ENCODE data around the gene CLCN5. TPM values are rescaled to one million over a fixed set of nuclear protein-coding genes. Genes with fewer than 3 reads are reported as not detected.

CLCN5 gene
- total RNA-seq, 4 donors from 2014 or later = 2.7 to 4.4 (median 3.6) TPM

DNA sequence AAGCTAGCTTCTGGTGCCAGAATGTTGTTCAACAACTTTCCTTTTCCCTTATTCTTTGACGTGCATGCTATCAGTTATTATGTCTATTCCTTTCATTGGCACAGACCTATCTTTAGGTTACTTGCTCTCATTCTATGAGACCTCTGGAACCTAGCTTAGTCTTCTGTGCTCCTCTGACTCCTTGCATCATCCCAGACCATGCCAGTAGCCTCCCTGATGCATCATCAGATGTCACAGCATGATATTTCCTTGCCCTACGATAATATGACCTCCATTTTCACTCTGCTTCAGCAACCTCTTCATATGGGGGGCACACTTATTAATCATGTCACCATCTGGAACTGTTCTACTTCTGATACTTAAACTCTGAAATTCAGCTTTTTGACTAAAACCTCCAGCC lies 37.2 kb downstream of the CLCN5 start:
- Histone ChIP-seq H3K36me3 (no peaks in the 10 kb centered on the region), H3K4me3 (no peak overlapping the region), H3K9me3 (no peaks in the 10 kb centered on the region), H3K27ac (replicated peaks in 1 of 4) (no peak overlapping the region), H3K4me1 (no peaks in the 10 kb centered on the region), H3K27me3 (no peaks in the 10 kb centered on the region)
- 61% methylated on average over 2 of the region's 2 CpGs for WGBS
- TF ChIP-seq EP300 (IDR thresholded peaks at IDR 0.05) (no peak), POLR2AphosphoS5 (IDR thresholded peaks at IDR 0.05) (no peak), POLR2A (IDR thresholded peaks at IDR 0.05; ENCODE audit: low read depth) (no peak)
- TF ChIP-seq, protein P1, sequence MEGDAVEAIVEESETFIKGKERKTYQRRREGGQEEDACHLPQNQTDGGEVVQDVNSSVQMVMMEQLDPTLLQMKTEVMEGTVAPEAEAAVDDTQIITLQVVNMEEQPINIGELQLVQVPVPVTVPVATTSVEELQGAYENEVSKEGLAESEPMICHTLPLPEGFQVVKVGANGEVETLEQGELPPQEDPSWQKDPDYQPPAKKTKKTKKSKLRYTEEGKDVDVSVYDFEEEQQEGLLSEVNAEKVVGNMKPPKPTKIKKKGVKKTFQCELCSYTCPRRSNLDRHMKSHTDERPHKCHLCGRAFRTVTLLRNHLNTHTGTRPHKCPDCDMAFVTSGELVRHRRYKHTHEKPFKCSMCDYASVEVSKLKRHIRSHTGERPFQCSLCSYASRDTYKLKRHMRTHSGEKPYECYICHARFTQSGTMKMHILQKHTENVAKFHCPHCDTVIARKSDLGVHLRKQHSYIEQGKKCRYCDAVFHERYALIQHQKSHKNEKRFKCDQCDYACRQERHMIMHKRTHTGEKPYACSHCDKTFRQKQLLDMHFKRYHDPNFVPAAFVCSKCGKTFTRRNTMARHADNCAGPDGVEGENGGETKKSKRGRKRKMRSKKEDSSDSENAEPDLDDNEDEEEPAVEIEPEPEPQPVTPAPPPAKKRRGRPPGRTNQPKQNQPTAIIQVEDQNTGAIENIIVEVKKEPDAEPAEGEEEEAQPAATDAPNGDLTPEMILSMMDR (IDR thresholded peaks at IDR 0.05) = no peak
- intact Hi-C loops (cut with DNase I) = no loop called here
- no peak for DNase-seq (ENCODE audit: extremely low spot score)

DNA sequence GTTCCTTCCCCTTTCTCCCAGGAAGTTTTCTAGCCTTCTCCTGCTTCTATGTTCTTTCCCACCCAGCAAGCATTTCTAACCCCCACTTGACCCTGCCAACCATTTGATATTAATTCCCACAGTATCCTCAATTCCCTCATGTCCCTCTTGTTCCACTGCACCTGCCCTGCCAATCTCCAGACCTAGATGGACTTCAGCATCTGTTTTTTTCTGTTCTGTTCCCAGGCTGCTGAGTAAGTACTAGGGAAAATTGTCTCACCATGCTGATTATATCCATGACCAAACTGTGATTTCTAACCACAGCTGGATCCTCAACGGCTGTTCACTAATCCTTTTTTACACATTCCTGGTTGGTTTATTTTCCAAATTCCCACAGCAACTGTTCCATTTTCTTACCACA lies 37.7 kb downstream of the CLCN5 start:
- no peak overlapping the region for H3K27ac ChIP-seq (replicated peaks in 1 of 4)
- TF ChIP-seq, protein P1 (IDR thresholded peaks at IDR 0.05) = no peak
- TF ChIP-seq POLR2AphosphoS5 (IDR thresholded peaks at IDR 0.05) = no peak
- no peak for TF ChIP-seq EP300 (IDR thresholded peaks at IDR 0.05)
- no peak for TF ChIP-seq POLR2A (IDR thresholded peaks at IDR 0.05; ENCODE audit: low read depth)
- no peak overlapping the region for H3K4me3 ChIP-seq
- no peak for DNase-seq (ENCODE audit: extremely low spot score)
- intact Hi-C loops (cut with DNase I) = no loop called here
- H3K27me3 ChIP-seq = no peaks in the 10 kb centered on the region
- 62% methylated on average over 1 of the region's 1 CpG for WGBS
- H3K9me3 ChIP-seq = no peaks in the 10 kb centered on the region
- no peaks in the 10 kb centered on the region for H3K36me3 ChIP-seq
- no peaks in the 10 kb centered on the region for H3K4me1 ChIP-seq

DNA sequence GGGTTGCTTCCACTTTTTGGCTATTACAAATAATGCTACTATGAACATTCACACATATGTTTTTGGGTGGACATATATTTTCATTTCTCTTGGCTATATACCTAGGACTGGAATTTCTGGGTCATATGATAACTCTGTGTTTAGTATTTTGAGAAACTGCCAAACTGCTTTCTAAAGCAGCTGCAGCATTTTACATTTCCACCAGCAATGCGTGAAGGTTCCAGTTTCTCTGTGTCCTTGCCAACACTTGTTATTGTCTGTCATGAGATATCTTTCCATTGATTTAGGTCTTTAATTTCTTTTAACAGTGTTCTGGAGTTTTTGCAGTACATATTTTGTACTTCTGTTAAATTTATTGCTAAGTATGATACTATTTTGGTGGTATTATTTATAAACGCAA lies 48.3 kb downstream of the CLCN5 start:
- no peak overlapping the region for H3K4me3 ChIP-seq
- TF ChIP-seq POLR2AphosphoS5 (IDR thresholded peaks at IDR 0.05) (no peak), POLR2A (IDR thresholded peaks at IDR 0.05; ENCODE audit: low read depth) (no peak), EP300 (IDR thresholded peaks at IDR 0.05) (no peak)
- TF ChIP-seq, protein P1 (IDR thresholded peaks at IDR 0.05) = no peak
- DNase-seq (ENCODE audit: extremely low spot score) = no peak
- no peaks in the 10 kb centered on the region for H3K36me3 ChIP-seq
- H3K27me3 ChIP-seq = no peaks in the 10 kb centered on the region
- no peaks in the 10 kb centered on the region for H3K4me1 ChIP-seq
- no peaks in the 10 kb centered on the region for H3K9me3 ChIP-seq
- no peak overlapping the region for H3K27ac ChIP-seq (replicated peaks in 1 of 4)
- 71% methylated on average over 2 of the region's 2 CpGs for WGBS
- intact Hi-C loops (cut with DNase I) = no loop called here

DNA sequence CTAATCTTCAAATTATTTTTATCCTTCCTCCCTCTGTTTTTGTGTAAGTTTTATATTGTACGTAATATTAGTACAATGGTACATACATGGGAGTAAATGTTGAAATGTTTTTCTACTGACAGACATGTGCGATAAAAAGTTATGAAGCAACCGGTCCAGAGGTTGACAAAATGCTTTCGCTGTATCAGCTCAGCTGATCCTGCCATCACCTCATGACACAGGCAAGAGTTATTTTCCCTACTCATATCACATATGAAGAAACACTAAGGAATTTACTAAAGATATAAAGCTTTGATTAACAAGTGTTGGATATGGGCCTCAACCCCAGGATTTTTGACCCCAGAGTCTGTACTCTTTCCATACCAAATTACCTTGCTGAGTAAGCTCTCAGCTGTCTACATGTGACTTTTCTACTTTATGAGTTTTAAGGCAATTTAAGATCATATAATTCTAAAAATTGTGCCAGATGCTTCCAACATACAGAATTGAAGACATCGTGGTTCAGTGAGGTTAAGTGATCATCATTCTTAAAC lies 50.0 kb downstream of the CLCN5 start:
- no peak for DNase-seq (ENCODE audit: extremely low spot score)
- TF ChIP-seq POLR2AphosphoS5 (IDR thresholded peaks at IDR 0.05) = no peak
- TF ChIP-seq EP300 (IDR thresholded peaks at IDR 0.05) = no peak
- no peak for TF ChIP-seq POLR2A (IDR thresholded peaks at IDR 0.05; ENCODE audit: low read depth)
- TF ChIP-seq, protein P1 (IDR thresholded peaks at IDR 0.05) = no peak
- H3K27me3 ChIP-seq = no peaks in the 10 kb centered on the region
- H3K36me3 ChIP-seq = no peaks in the 10 kb centered on the region
- no peak overlapping the region for H3K4me3 ChIP-seq
- no peaks in the 10 kb centered on the region for H3K9me3 ChIP-seq
- no peaks in the 10 kb centered on the region for H3K4me1 ChIP-seq
- no peak overlapping the region for H3K27ac ChIP-seq (replicated peaks in 1 of 4)
- 89% methylated on average over 5 of the region's 5 CpGs for WGBS
- intact Hi-C loops (cut with DNase I) = loop anchor here (1.0 kb wide), 1 partner anchor 14 kb away; no protein-coding TSS in a partner anchor

DNA sequence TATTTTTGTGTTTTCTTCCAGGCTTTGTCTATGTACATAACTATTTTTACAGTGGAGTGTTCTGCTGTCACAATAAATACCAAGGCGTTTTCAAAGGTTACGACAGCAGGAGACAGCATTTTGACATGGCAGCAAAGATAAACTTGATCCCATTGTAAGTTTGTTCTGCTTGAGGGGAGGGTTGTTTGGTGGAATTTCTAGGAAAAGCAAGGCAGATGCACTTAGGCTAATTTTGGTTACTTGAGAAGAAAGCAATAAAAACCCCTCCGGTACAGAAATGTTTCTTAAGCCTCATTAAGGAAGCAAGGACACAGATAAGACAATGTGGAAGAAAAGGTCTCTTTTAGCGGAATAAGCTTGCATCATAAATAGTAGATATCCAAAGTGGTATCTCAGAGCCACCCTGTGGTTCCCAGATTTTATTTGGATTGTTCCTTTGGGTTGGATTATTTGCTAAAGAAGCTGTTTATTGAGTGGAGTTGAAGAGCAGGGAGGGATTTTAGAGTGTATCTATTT lies 54.3 kb downstream of the CLCN5 start:
- no peak for DNase-seq (ENCODE audit: extremely low spot score)
- no peak overlapping the region for H3K4me3 ChIP-seq
- H3K27ac ChIP-seq (replicated peaks in 1 of 4) = no peak overlapping the region
- H3K27me3 ChIP-seq = no peaks in the 10 kb centered on the region
- no peaks in the 10 kb centered on the region for H3K36me3 ChIP-seq
- no peaks in the 10 kb centered on the region for H3K4me1 ChIP-seq
- intact Hi-C loops (cut with DNase I) = no loop called here
- TF ChIP-seq POLR2AphosphoS5 (IDR thresholded peaks at IDR 0.05) (no peak), POLR2A (IDR thresholded peaks at IDR 0.05; ENCODE audit: low read depth) (no peak), EP300 (IDR thresholded peaks at IDR 0.05) (no peak)
- TF ChIP-seq, protein P1 (IDR thresholded peaks at IDR 0.05) = no peak
- 84% methylated on average over 4 of the region's 4 CpGs for WGBS
- no peaks in the 10 kb centered on the region for H3K9me3 ChIP-seq

Measured in esophagus muscularis mucosa (tissue), 4 donors.